GM21529 (cell line): ENCODE data around the gene FCRLB.
"Not testable (repeated sequence)": the region's sequence is repeated elsewhere in the genome, so short reads cannot be mapped to it uniquely, and the experiment has no call there.

Experiments
- ATAC-seq: cut with Tn5 transposase; IDR thresholded peaks from one replicate; pipeline ENCODE4 v1.9.1; 2021; ENCODE audit not compliant: unreplicated experiment

The FCRLB gene

DNA sequence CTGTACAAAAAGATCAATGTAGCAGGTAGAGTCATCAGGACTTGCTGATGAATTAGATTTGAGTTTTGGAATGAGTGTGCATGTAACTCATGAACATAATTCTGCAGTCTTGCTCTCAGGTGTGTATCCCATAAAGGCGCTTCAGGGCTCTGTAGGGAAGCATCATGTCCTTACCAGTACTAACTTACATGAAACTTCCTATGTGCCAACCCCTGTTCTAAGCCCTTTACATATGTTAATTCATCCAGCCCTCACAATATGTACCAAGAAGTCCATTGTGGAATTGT, 2.1 kb upstream of the FCRLB start:
- ATAC-seq: peak; percentile 49

DNA sequence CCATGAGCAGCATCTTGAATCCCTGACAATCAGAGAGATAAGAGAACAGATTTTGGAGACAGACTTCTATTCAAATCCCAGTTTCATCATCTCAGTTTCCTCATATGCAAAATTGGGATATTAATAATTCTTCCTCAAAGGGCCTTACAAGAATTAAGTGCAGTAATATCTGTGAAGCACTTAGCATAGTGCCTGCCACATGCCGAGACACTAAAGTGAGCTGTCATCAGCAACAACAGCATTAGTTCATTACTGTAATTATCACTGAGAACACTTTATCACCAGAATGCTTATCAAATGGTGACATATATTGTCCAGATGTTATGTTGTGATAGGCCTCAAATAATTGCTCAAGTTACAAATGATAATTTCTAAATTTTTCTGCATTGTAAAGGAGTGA, 922 bp upstream of the FCRLB start:
- ATAC-seq: no peak

DNA sequence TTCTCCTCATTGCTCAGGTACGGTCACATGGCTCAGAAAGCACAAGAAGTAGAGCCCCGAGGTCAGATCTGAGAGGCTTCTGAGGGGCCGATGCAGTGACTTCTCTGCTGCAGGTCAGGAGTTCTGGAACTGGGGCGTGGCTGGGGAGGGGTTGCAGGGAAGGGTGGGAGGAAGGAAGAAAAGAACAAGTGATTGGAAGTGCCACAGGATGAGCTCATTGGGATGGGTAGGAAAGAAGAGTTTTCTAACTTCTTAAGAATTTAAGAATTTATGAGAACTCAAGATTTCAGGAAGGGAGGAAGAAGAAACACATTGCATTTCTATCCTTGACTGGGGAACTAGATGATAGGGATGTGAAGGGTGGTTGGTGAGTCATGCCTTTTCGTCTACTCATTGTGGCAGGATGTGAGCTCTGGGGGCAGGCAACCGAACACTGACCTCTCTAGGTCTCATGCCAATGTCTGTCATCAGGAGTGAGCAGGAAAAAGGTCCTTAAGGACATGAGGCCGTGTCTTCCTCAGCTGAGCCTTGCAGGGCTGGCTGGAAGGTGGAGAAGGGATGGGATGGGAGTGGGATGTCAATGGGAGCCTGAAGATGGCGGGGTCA, 497 bp downstream of the FCRLB start:
- ATAC-seq: no peak

DNA sequence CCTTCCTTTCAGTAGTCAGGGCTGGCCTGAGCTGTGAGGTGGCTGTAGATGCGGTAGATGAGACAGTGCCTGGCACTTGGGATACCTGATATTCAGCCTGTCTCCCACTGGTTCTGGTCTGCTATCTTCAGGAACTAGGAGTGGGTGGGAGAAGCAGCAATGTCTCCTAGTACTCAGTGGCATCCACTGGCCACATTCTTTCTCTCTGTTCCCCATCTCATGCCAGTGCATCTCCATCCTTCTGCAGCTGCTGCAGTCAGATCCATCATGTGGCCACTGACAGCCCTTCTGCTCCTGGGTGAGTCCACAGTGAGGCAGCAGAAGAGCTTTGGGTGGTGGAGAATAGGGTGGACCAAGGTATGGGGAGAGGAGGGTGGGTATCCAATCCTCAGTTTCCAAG, 1.1 kb downstream of the FCRLB start:
- ATAC-seq: no peak

DNA sequence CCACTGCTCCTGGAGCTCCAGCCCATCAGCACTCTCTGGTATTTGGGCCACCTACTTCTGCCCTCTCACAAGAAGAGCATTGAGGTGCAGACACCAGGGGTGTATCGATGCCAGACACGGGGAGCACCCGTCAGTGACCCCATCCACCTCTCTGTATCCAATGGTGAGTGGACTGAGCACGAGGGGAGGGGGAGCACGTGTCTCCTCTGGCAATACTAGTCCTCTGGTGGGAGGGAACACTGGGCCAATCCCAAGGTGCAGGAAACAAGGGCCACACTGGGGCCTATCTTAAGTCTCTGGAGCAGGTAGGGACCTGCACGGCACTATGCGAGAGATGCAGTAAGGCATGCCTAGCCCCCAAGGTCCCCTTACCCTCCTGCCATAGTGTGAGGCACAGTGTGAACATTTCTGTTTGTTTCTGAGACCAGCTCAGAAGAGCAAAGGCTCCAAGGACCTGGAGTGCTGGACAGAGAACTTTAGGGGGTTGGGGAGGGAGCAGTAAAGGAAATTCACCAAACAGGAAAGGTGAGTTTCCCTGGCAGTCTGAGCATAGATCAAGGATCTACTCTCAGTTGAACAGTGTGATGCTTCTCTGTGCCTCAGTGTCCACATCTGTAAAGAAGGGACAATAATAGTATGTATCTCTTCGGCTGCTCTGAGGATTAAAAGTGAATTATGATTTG, 2.3 kb downstream of the FCRLB start:
- ATAC-seq: no peak

DNA sequence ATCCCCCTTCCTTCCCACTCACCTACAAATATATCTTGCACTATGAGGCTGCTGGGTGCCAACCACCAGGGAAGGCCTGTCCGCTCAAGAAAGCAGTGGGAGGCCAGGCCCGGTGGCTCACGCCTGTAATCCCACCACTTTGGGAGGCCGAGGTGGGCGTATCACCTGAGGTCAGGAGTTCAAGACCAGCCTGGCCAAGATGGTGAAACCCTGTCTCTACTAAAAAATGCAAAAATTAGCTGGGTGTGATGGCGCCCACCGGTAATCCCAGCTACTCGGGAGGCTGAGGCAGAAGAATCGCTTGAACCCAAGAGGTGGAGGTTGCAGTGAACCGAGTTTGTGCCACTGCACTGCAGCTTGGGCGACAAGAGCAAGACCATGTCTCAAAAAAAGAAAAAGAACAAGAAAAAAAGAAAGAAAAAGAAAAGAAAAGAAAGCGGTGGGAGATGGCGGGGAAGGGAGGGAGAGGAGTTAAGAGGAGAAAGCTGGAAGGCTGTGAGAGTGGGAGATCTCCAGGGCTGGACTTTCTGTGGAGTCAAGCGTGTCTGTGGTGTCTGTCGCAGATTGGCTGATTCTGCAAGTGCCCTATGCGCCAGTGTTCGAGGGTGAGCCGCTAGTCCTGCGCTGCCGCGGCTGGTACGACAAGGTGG, 4.0 kb downstream of the FCRLB start:
- ATAC-seq: not testable (repeated sequence)

DNA sequence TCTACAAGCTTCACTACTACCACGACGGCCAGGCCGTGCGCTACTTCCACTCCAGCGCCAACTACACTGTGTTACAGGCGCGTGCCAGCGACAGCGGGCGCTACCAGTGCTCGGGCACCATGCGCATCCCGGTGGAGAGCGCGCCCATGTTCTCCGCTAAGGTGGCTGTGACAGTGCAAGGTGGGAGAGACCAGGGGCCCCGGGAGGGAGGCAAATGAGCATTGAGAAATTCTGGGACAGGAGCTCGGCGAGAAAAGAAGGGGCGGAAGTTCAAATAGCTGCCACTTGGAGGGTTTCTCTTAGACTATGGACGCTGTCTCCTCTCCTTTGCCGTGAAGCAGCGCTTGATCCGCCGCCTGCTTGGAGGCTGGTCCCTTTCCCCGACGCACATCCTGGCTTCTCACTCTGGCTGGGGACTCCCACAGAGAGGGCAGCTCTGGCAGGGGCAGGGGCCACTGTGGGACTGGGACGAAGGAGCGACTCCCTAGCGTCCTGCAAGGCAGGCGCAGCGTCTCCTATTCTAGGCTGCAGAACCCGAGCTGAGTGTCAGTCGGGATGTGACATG, 4.6 kb downstream of the FCRLB start:
- ATAC-seq: peak; percentile 23

DNA sequence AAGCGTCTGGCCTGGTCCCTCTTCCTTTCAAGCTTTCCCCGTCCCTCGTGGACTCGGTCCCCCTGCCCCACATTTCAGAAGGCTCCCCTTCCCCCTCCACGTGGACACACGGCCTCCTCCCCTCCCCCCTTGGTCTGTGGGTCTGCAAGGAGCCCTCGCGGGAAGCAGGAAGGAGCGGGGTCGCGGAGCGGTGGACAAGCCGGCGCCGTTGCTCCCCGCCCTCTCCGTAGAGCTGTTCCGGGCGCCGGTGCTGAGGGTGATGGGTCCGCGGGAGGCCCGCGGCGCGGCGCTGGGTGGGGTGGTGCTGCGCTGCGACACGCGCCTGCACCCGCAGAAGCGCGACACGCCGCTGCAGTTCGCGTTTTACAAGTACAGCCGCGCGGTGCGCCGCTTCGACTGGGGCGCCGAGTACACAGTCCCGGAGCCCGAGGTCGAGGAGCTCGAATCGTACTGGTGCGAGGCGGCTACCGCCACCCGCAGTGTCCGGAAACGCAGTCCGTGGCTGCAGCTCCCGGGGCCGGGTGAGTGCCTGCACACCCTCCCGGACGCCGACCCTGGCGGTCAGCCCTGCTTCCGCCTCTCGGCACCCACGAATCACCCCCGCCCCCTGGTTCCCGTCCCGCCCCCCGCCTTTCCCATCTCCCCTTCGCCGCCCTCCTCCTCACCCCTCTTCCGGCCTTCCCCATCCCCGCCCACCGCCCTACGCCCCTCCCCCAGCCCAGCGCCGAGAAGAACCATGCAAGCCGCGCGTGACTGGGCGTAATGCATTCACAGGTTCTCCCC, 5.3 kb downstream of the FCRLB start:
- ATAC-seq: peak; percentile 53

DNA sequence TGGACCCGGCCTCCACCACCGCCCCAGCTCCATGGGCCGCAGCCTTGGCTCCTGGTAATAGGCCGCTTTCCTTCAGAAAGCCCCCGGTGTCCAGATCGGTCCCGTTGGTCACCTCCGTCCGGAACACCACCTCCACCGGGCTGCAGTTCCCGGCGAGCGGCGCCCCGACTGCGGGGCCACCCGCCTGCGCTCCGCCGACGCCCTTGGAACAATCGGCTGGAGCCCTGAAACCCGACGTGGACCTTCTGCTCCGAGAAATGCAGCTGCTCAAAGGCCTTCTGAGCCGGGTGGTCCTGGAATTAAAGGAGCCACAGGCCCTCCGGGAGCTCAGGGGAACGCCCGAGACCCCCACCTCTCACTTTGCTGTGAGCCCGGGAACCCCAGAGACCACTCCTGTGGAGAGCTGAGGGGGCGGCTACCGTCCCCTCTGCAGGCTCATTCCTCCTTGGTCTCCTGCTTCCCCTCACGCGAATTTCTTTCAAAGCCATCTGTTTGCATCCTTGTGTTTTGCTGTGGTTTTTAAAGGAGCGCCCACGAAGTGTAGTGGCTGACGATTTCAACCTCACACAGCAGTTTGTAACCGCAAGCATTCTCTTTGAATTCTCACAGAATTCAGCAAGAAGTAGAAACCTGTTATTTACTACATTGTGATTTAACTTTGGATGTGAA, 6.0 kb downstream of the FCRLB start:
- ATAC-seq: peak; percentile 6

DNA sequence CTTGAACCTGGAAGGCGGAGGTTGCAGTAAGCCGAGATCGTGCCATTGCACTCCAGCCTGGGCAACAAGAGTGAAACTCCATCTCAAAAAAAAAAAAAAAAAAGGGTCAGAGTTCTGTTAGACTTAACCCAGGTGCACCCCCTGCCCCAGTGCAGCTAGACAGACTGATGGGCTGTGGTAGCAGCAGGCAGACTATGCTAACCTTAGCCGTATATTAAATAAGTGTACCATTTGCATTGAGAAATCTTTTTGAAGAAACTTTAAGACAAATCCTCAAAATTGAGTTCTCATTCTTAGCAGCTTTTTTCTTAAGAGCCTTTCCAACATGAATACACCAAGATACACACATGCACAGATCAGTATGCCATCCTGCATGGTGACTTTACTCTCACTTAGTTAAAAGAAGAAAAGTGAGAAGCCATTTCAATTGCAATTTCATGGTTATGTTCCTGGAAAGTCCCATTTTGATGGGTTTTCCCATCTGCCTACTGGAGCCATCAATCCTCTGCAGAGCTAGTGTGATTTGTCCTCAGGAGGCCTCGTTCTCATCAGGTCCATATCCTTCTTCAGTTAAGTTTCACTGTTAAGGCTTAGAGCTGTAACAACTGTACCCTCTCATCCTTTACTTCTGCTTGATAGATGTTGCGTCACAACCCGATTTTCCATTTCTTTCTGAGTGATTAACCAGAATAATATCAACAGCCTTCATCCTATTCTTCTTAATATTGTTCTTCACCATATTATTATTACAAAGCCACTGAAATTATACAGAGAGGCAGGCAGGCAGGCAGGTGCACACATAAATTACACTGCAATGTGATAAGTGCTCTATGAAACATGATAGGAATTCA, 7.3 kb downstream of the FCRLB start:
- no peak for ATAC-seq

DNA sequence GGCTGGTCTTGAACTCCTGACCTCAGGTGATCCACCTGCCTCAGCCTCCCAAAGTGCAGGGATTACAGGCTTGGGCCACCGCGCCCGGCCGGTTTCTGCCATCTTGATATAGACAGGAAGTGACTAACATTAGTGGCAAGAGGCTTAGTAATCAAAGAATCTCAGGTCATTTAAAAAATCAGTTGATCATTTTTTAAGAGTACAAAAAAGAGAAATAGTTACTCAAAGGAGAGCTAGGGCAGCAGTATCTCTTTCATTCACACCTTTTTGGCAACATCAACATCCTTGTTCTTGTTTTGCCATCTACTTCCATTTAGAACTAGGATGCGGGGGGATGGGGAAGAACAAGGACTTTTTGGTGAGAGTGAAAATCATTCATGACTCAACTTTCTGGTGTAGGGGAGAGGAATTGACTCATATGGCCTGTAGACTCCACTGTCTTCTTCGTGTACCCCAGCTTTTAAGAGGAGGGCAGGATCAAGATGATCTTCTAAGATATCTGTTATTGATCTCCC, 8.8 kb downstream of the FCRLB start:
- ATAC-seq: no peak

DNA sequence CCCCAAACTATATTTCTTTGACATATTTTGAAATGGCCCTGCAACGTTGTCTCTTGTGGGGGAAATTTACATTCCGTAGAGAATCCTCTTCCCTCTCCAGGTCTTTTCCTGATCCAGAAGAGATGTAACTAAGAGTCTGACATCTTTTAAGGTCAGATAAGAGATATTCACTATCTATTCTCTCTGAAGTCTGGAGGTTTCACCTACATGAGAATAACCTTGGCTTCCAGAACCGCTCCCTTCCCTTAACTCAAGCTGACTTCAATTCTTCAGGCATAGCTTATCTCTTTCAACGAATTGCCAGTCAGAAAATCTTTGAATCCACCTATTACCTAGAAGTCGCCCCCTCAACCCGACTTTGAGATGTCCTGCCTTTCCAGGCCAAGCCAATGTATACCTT, 9.9 kb downstream of the FCRLB start:
- no peak for ATAC-seq

DNA sequence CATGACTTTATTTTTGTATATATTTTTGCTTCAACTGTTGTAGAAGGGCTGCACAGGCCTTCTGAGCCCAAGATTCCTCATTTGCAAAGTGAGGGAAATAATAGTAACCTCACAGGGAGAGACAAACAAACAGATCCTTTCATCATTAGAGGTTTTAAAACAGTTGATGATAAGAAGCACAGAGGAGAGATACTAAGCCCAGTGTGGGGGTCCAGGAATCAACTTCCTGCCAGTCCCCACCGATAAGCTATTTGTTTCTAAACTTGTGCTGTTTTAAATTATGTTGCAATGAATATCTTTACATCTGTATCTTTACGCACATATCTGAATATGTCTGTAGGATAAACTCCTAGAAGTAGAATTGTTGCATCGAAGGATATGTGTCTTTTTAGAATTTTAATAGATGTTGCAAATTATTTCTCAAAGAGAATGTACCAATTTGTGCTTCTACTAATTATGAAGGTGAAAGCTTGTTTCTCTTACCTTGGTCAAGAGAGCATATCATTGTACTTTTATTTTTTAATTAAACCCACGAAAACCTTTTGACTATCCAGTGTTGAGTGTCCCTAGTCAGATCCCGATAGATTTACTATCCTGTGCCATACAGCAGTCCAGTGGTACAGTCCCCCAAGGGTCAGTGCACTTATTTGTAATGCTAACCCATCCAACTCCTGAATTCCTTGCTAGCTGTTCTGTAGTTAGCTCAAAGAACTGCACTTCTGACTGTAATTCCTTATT, 10.8 kb downstream of the FCRLB start:
- ATAC-seq: no peak

DNA sequence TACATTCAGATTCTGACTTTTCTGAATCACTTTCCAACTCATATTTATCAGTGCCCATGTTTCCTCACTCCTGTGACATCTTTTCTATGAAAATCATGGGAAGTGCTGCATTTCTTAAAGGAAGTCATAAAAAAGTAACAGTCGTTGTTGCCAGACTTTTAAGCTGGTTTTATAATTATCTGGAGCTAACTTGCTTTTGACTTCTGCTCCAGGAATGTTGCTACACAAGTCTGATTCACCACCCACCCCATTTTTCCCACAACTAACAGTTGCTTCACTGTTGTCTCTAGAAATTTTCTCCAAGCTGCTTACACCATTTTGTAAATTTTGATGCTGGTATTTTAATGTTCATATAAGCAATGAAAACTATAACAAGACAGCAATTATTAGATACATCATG, 12.2 kb downstream of the FCRLB start:
- ATAC-seq: no peak

DNA sequence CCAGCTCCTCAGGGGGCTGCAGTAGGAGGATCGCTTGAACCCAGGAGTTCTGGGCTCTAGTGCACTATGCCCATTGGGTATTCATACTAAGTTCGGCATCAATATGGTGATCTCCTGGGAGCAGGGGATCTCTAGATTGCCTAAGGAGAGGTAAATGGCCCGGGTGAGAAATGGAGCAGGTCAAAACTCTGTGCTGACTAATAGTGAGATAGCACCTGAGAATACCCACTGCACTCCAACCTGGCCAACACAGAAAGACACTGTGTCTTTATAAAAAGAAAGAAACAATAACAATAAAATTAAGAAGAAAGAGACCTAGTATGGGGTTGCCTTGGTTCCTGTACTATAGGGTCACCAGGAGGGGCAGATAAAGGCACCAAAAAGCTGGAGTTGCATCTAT, 14.5 kb downstream of the FCRLB start:
- no peak for ATAC-seq

DNA sequence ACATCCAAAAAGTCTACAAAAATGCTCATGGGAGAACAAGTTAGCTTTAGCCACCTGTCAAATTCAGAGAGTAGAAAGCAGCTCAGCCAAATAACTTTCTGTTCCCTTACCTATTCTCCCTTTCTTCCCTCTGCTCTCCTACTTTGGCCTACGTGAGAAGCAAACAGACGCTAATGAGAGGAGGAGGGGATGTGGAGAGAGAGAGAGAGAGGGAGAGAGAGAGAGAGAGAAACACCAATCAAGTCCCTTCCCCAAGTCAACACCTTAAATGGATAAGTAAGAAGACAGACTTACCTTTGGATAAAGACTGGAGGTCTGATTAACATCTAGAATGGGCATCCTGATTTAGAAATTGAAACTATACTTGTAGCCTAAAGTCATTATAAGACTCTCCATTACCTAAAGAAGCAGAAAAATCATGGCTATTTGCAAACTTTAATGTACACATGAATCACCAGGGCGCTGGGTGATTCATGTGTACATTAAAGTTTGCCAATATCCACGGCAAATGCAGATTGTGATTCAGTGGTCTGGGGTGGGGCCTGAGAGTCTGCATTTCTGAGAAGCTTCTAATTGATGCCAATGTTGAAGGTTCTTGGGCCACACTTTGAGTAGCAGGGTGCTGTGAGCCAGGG, 15.1 kb downstream of the FCRLB start:
- no peak for ATAC-seq

DNA sequence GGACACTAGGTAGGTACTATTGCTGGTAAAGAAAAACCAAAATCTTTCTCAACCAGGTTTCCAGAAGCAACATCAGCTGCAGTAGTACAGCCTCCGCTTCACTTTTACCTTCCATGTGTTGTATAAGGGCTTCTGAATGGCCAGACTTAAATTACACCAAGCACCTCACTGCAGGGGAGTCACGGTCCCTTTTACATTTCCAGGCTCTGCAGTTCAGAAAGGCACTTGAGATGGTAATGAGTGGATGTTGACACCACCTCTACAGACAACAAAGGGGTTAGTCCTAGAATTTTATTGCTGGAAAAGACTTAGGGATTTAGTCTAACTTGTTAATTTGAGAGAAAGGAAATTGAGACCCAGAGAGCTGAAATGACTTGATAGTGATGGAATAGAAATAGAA, 16.3 kb downstream of the FCRLB start:
- no peak for ATAC-seq

DNA sequence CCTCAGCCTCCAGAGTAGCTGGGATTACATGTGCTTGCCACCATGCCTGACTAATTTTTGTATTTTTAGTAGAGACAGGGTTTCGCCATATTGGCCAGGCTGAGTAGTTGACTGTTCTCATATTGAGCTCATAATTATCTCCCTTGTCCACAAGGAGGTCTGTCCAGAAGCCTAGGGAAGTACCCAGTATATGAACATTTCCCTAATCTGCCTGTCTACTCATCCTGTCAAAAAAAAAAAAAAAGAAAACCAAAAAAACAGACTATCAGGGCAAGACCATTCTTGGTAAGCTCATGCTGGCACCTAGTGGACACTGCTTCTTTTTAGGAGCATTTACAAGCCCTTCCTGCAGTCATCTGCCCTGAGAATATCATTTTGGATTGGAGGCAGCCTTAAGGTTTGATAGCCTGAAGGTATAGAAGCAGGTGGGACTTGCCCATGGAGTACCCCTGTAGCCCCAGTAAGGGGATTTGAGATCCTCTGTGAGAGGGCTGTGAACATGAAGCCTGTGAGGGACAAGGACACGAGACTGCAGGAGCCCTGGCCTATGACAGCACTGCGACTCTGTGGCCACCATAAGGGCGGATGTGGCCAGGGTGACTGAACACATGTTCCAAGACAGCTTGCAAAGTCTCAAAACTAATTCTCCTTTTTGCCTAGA, 17.4 kb downstream of the FCRLB start:
- peak; percentile 74 for ATAC-seq
